ENCODE measurements around the gene CUL1. TPM values are rescaled to one million over a fixed set of nuclear protein-coding genes. Genes with fewer than 3 reads are reported as not detected.

The CUL1 gene
- total RNA-seq, 1 donor from 2014 or later: 62.8 TPM

DNA sequence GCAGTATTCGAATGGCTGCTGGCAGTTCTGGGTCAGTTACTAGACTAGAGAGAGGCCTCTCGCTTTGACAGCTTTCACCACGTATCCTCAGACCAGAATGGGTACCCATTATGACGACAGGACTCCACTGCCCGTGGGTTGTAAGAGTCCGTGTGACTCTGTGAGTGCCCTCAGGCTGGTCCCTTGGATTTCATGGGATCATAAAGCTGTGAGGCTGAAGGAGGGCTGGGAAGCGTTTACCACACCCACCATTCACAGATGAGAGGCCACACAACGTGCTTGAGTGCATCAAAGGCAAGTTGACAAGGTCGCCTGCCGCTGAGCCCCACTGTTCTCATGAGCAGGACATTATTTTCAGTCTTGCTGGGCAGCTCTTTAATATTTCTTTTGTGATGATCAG, 98.1 kb downstream of the CUL1 start:
- no peak for FAIRE-seq

DNA sequence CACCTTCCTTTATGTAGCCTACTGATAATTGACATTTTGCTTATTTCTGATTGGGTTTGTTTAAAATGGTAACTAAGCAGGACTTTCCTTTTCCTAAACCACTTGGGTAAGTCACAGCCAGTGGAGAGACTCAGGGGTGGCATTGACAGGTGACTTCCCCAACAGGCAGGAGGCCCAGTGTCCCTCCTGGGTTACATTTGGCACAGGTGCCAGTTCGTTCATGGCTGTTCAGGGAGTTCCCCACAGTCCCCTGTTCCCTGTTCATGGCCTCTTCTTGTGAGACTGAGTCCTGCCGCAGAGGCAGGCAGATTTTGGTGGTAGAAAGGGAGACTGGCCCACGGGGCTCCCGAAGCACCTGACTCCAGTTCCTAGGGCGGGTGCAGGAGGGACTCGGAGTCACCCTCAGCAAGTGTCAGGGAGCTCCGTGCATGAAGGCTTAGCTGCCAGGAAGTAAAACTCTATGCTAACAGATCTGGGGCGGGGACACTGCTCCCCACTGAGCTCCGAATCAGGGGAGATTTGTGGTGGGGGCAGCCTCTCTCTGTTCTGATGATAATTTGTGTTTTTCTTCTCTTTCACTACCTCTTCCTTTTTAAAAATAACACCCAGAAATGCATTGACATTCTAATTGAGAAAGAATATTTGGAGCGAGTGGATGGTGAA, 101.3 kb downstream of the CUL1 start:
- DNase-seq (ENCODE audit: low spot score in 2 of 2): no peak
- no peak for FAIRE-seq

More for the DNA sequence above, 98.1 kb downstream of the CUL1 start:
- no peak for DNase-seq (ENCODE audit: low spot score in 2 of 2)

DNA sequence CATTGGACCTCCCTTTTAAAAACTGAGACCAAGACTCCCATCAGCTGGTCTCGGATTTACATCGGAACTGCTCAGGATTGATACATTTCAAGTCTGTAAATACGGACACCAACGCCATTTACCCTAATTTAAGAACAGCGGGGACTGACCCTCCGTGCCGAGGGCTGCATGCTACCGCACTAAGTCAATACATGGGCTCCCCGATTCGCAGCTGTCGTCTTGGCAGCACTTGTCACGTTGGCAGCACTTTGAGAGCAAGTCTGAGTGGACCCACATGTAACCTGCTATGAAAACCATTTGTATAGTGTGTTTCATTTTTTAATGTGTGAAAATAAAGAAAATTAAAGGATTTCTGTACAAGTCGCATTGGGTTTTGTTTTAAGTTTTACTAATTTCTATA, 102.0 kb downstream of the CUL1 start:
- FAIRE-seq (no peak), DNase-seq (ENCODE audit: low spot score in 2 of 2) (no peak)

DNA sequence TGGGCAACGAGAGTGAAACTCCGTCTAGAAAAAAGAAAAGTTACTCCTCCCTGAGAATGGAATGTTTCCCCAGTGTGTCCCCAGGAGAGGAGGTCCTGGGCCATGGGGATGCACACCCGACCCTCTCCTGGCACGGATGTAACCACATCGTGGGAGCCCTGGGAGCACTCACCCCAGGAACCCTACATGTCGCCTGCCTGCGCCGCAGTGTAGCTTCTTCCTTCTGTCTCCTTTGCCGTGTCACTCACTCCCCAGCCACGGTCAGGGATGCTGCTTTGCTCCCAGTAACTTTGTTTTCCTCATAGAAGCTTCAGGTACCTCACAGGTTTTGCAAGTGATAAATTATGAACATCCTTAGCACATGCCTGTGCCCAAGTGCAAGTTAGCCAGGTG, 103.4 kb downstream of the CUL1 start:
- FAIRE-seq (no peak), DNase-seq (ENCODE audit: low spot score in 2 of 2) (no peak)

DNA sequence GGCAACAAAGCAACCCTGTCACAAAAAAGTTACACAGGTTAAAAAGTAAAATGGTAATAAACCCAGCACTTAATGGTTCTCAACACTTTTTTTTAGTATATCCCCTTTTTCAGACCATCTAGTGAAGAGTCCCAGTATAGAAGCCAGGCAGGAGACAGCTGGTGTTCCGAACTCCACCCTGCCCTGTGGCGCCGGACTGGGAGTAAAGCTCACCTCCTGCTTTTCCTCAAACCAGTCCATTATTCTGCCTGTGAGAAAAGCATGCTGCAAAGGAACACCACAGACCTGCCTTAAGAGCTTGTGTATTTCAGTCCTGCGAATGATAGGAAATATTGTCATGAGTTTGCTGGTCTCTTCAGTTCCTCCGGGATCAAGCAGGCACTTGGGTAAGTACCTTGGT, 104.4 kb downstream of the CUL1 start:
- FAIRE-seq (no peak), DNase-seq (ENCODE audit: low spot score in 2 of 2) (no peak)

- FAIRE-seq (no peak), DNase-seq (ENCODE audit: low spot score in 2 of 2) (no peak)
These were observed 105.9 kb downstream of the CUL1 start for GRCh38 chr7:148804343-148805235.

DNA sequence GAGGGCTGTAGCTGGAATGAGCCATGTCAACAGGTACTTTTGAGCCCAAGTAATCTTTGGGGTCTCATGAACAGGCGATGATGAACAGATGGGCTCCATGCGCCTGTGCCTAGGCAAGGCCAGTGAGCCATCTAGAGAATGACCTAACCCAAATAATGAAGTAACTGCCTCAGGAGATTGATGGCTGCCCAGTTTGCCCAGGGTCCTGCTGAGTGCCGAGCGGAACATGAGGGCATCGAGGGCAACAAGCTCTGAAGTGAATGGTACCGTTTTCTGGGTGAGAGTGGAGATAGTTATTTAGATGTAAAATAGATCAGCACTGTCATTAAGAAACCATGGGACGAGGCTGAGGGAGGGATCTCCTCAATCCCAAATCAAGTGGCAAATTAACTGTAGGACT, 107.5 kb downstream of the CUL1 start:
- FAIRE-seq (no peak), DNase-seq (ENCODE audit: low spot score in 2 of 2) (no peak)

GRCh38 chr7:148807436-148807835, 108.7 kb downstream of the CUL1 start:
- no peak for DNase-seq (ENCODE audit: low spot score in 2 of 2)
- FAIRE-seq: no peak

DNA sequence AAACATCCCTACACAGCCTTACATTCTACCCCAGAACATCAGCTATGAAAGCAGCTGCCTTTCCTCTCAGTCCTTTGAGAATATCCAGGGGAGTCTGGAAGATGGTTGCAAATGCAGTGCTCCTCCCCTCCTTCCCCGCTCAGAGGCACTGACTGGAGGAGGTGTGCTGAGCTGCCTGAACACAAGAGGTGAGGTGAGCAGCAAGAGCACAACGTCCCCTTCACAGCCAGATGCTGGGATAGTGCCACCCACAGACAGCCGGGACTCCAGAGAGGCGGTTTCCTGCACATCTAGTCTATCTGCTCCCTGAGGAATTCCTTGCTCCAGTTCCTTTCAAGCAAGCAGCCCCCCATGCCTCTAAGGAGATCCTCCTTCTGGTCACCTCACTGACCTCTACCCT, 111.2 kb downstream of the CUL1 start:
- FAIRE-seq (no peak), DNase-seq (ENCODE audit: low spot score in 2 of 2) (no peak)

DNA sequence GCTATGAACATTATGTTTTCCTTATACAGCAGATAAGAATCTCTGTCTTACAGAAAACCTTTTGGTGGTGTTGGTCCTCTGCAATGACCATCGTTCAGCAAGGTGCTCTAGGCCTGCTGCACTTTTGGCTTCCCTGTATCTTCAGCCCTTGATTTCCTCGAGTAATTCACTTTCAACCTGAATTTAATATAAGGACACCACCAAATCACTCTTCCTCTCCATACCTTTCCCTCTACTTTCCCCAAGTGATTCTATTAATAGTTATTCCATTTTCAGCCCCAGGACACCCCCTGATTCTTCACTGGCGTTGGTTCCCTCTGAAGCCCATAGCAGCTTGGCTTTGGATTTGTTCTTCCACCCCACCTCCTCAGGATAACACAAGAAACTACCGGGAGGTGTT, 113.2 kb downstream of the CUL1 start:
- FAIRE-seq (no peak), DNase-seq (ENCODE audit: low spot score in 2 of 2) (no peak)

- no peak for DNase-seq (ENCODE audit: low spot score in 2 of 2)
- no peak for FAIRE-seq
These were observed 115.2 kb downstream of the CUL1 start for GRCh38 chr7:148813890-148814289.

DNA sequence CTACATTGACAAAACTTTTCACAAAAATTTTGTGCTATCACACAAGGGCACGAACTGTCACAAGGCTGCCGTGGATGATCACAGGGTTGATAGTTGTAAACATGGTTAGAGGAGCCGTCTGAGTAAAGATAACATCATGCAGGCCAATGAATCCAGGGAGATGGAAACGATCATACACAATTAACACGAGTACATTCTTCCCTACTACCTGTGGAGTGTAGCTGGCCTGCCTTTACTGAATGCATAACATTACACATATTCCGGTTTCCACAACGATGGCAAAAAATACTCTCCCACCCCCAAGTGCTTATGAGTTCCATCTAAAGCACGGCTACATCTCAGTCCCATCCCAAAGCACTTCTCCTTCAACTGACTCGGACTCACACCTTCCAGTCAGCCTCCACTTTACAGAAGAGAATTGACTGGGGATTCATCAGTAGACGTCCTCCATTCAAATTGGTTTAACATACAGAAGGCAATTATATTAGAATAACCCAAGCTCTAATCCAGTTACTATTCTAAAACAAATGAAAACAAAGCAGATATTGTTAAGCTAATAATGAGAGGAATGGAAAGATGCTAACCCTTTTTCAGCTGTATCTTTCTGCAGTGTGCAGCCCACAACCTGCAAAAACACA, 116.3 kb downstream of the CUL1 start:
- no peak for FAIRE-seq
- no peak for DNase-seq (ENCODE audit: low spot score in 2 of 2)

- no peak for FAIRE-seq
- no peak for DNase-seq (ENCODE audit: low spot score in 2 of 2)
These were observed 116.9 kb downstream of the CUL1 start for GRCh38 chr7:148815612-148816011.

DNA sequence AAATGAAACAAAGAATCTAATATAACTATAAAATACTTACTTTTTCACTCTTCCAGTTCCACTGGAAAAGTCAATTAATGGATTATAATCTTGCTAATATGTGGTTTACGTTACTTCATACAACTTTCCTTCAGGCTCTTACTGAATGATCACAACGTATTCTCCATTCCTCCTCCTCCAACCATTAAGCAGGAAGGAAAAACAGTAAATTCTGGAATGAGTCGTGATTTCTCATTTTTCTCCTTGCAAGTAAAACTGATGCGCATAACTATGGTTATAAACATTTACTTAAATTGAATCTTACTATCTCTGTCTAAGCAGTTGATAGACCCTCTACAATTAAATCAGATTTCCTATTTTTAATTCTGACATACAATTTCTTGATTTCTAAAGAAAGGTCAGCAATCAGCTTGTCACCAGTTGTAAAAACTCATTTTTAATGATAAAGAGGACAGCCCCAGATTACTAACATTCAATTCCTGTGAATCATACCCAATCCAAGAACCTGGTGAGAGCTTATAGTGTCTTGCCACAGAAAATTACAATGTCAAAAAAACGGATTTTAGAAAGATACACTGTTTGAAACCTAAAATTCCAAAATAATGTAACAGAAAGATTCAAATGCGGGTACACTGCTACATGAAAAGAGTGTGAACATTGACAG, 121.1 kb downstream of the CUL1 start:
- DNase-seq (ENCODE audit: low spot score in 2 of 2): no peak
- FAIRE-seq: no peak

DNA sequence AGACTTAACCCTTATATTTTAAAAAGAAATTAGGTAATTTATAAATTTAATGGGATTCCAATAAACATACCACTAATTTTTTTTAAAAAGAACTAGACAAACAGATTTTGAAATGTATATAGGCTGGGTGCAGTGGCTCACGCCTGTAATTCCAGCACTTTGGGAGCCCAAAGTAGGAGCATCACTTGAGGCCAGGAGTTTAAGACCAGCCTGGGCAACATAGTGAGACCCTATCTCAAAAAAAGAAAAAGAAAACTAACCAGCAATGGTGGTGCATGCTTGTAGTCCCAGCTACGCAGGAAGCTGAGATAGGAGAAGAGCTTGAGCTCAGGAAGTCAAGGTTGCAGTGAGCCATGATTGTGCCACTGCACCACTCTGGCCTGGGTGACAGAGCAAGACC, 122.7 kb downstream of the CUL1 start:
- FAIRE-seq (no peak), DNase-seq (ENCODE audit: low spot score in 2 of 2) (no peak)

- FAIRE-seq (no peak), DNase-seq (ENCODE audit: low spot score in 2 of 2) (no peak)
These were observed 126.2 kb downstream of the CUL1 start for GRCh38 chr7:148824864-148825263.

DNA sequence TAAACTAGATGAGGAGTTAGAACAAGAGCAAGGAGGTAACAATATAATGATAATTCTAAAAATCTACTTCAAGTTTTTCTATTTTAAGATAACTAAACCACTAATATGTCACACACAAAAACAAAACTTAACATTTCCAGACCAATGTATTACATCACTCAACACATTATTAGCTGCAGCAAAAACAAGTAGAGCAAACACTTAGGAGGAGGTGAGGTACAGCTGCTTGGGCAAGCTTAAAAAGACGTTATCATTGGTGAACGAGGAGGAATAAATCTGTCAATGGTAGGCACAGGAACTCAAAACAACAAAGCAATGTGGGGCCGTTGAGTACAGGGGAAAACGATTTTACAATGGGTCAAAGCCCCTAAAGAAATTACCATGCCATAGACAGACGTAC, 126.6 kb downstream of the CUL1 start:
- FAIRE-seq: no peak
- no peak for DNase-seq (ENCODE audit: low spot score in 2 of 2)

DNA sequence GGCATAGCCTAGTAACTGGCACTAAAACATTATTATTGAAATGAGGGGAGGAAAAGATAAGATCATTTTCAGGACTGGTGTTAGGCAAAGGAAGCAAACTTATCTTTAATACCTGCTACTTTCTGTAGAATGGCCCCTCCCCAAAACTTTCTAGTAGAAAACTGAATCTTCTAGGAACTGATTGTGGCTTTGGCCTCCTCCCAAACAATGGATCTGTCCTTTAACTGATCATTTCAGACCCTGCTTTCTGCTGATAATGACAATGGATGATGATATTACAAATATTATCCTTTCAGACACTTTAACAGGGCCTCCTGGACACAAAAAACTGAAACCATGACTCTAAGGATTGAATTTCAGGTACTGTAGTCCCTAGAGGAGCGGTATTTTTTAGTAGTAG, 130.3 kb downstream of the CUL1 start:
- no peak for FAIRE-seq

GRCh38 chr7:148830897-148831692, 132.4 kb downstream of the CUL1 start:
- DNase-seq (ENCODE audit: low spot score in 2 of 2) (no peak), FAIRE-seq (no peak)

More for the DNA sequence above, 130.3 kb downstream of the CUL1 start:
- DNase-seq (ENCODE audit: low spot score in 2 of 2): no peak

GRCh38 chr7:148831782-148832181, 133.1 kb downstream of the CUL1 start:
- no peak for DNase-seq (ENCODE audit: low spot score in 2 of 2)
- no peak for FAIRE-seq
